ENCODE results near the gene LEF1.

DNA sequence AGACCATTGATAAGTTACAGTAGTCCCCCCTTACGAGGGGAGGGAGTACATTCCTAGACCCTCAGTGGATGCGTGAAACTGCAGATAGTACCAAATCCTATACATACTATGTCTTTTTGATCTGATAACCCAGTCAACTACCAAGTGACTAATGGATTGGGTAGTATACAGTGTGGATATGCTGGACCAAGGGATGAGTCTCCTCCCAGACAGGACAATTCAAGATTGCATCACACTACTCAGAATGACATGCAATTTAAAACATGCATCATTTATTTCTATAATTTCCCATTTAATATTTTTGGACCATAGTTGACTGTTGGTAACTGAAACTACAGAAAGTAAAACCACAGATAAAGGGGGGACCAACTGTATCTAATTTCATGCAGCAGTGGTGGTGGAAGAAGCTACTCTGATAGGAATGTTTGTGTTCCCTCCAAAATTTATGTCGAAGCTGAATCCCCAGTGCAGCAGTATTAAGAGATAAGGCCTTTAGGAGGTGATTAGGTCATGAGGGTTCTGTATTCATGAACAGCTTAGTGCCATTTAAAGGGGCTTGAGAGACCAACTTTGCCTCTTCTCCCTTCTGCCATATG, 167.1 kb downstream of the LEF1 start:
- no peak for TF ChIP-seq POLR2A (IDR thresholded peaks at IDR 0.05; ENCODE audit: low read depth)
- TF ChIP-seq, protein P1, sequence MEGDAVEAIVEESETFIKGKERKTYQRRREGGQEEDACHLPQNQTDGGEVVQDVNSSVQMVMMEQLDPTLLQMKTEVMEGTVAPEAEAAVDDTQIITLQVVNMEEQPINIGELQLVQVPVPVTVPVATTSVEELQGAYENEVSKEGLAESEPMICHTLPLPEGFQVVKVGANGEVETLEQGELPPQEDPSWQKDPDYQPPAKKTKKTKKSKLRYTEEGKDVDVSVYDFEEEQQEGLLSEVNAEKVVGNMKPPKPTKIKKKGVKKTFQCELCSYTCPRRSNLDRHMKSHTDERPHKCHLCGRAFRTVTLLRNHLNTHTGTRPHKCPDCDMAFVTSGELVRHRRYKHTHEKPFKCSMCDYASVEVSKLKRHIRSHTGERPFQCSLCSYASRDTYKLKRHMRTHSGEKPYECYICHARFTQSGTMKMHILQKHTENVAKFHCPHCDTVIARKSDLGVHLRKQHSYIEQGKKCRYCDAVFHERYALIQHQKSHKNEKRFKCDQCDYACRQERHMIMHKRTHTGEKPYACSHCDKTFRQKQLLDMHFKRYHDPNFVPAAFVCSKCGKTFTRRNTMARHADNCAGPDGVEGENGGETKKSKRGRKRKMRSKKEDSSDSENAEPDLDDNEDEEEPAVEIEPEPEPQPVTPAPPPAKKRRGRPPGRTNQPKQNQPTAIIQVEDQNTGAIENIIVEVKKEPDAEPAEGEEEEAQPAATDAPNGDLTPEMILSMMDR (IDR thresholded peaks at IDR 0.05) = no peak

All from esophagus muscularis mucosa (tissue), 3 donors.